Measurements from ENCODE around the gene CLSTN2.
A peak's percentile ranks its signal among the peaks of the same experiment; 100 is the strongest.

Gene CLSTN2

GRCh38 chr3:140546649-140547048, 611.7 kb downstream of the CLSTN2 start:
- no peak for DNase-seq (ENCODE audit: low spot score)

GRCh38 chr3:140552403-140552802, 617.4 kb downstream of the CLSTN2 start:
- peak; percentile 37 for DNase-seq (ENCODE audit: low spot score)

GRCh38 chr3:140552898-140553297, 617.9 kb downstream of the CLSTN2 start:
- DNase-seq (ENCODE audit: low spot score), result no peak

GRCh38 chr3:140553591-140553990, 618.6 kb downstream of the CLSTN2 start:
- no peak for DNase-seq (ENCODE audit: low spot score)

GRCh38 chr3:140555666-140556065, 620.7 kb downstream of the CLSTN2 start:
- no peak for DNase-seq (ENCODE audit: low spot score)

- no peak for DNase-seq (ENCODE audit: low spot score)
Measured at GRCh38 chr3:140557476-140557875, 622.5 kb downstream of the CLSTN2 start.

- no peak for DNase-seq (ENCODE audit: low spot score)
Measured at GRCh38 chr3:140559546-140559945, 624.6 kb downstream of the CLSTN2 start.

GRCh38 chr3:140563206-140563760, 628.3 kb downstream of the CLSTN2 start:
- no peak for DNase-seq (ENCODE audit: low spot score)

- no peak for DNase-seq (ENCODE audit: low spot score)
Measured at GRCh38 chr3:140568131-140568530, 633.1 kb downstream of the CLSTN2 start.

- no peak for DNase-seq (ENCODE audit: low spot score)
Measured at GRCh38 chr3:140568842-140569520, 634.0 kb downstream of the CLSTN2 start.

- DNase-seq (ENCODE audit: low spot score), result no peak
Measured at GRCh38 chr3:140570602-140571001, 635.6 kb downstream of the CLSTN2 start.

- DNase-seq (ENCODE audit: low spot score), result no peak
Measured at GRCh38 chr3:140571836-140572235, 636.9 kb downstream of the CLSTN2 start.

GRCh38 chr3:140572334-140572733, 637.3 kb downstream of the CLSTN2 start:
- DNase-seq (ENCODE audit: low spot score), result no peak

GRCh38 chr3:140573011-140573410, 638.0 kb downstream of the CLSTN2 start:
- DNase-seq (ENCODE audit: low spot score), result no peak

- DNase-seq (ENCODE audit: low spot score), result no peak
Measured at GRCh38 chr3:140574375-140574774, 639.4 kb downstream of the CLSTN2 start.

GRCh38 chr3:140576449-140576848, 641.5 kb downstream of the CLSTN2 start:
- DNase-seq (ENCODE audit: low spot score), result no peak

- DNase-seq (ENCODE audit: low spot score), result no peak
Measured at GRCh38 chr3:140577911-140578310, 642.9 kb downstream of the CLSTN2 start.

GRCh38 chr3:140579260-140579659, 644.3 kb downstream of the CLSTN2 start:
- DNase-seq (ENCODE audit: low spot score), result no peak

- no peak for DNase-seq (ENCODE audit: low spot score)
Measured at GRCh38 chr3:140580746-140581145, 645.8 kb downstream of the CLSTN2 start.

- DNase-seq (ENCODE audit: low spot score), result no peak
Measured at GRCh38 chr3:140584549-140584948, 649.6 kb downstream of the CLSTN2 start.

- peak; percentile 65 for DNase-seq (ENCODE audit: low spot score)
Measured at GRCh38 chr3:140585828-140586227, 650.8 kb downstream of the CLSTN2 start.

GRCh38 chr3:140586311-140586710, 651.3 kb downstream of the CLSTN2 start:
- DNase-seq (ENCODE audit: low spot score), result no peak

- DNase-seq (ENCODE audit: low spot score), result no peak
Measured at GRCh38 chr3:140588558-140588957, 653.6 kb downstream of the CLSTN2 start.

GRCh38 chr3:140593766-140594165, 658.8 kb downstream of the CLSTN2 start:
- DNase-seq (ENCODE audit: low spot score), result no peak

Data from SW480 (cell line).